Right atrium auricular region (tissue), 2 donors: ENCODE data around the gene ANKRD39. TPM values are rescaled to one million over a fixed set of nuclear protein-coding genes. Genes with fewer than 3 reads are reported as not detected.

Experiments
- DNase-seq: peaks from one replicate; pipeline ENCODE4 v3.0.0-alpha.2; 2019; ENCODE audit warnings: low spot score
- H3K27ac ChIP-seq, 2 donors: fragments of 200-600 bp; sonication (generic); 1 replicate in 1 of 2; 2 replicates in 1 of 2; pipeline ENCODE4 v1.5.1; 2016 to 2019
- H3K27me3 ChIP-seq, 2 donors: fragments of 200-600 bp; sonication (generic); one replicate each; pipeline versions ENCODE4 v1.5.1 to v1.6.0; 2017 to 2019
- H3K36me3 ChIP-seq: fragments of 200-600 bp; sonication (generic); one replicate; pipeline ENCODE4 v1.5.1; 2016
- H3K4me1 ChIP-seq, 2 donors: fragments of 200-600 bp; sonication (generic); one replicate each; pipeline versions ENCODE4 v1.5.1 to v1.6.0; 2017 to 2019
- H3K4me3 ChIP-seq, 2 donors: fragments of 200-600 bp; sonication (generic); 1 replicate in 1 of 2; 2 replicates in 1 of 2; pipeline ENCODE4 v1.5.1; 2017 to 2019; ENCODE audit warnings: mild to moderate bottlenecking in 1 of 2, moderate library complexity in 1 of 2
- H3K9me3 ChIP-seq, 2 donors: fragments of 200-600 bp; sonication (generic); one replicate each; pipeline ENCODE4 v1.5.1; 2019
- CTCF ChIP-seq, 2 donors: fragments of 200-600 bp; sonication (generic); IDR thresholded peaks; one replicate each; pipeline ENCODE4 v1.5.1; 2019; ENCODE audit warnings: antibody characterized with exemption in 2 of 2
- total RNA-seq, 2 donors: library from RNA; depleted of rRNA; stranded (reverse); fragments of >200 nt; gene quantifications; one replicate each; pipeline ENCODE4 v1.1.0, GENCODE V29; 2016

Gene ANKRD39
- total RNA-seq, 2 donors from 2014 or later = 8.7 to 12.2 TPM

GRCh38 chr2:96867756-96868554, 10.1 kb upstream of the ANKRD39 start:
- no peaks in the 10 kb centered on the region for H3K27me3 ChIP-seq

GRCh38 chr2:96866986-96867755, 9.4 kb upstream of the ANKRD39 start:
- DNase-seq = no peak
- no peaks in the 10 kb centered on the region for H3K9me3 ChIP-seq
- peaks cover 45% of the 10 kb centered on the region for H3K36me3 ChIP-seq
- H3K4me1 ChIP-seq = peaks cover 0 to 59% of the 10 kb centered on the region in 2 donors
- H3K27me3 ChIP-seq = no peaks in the 10 kb centered on the region
- no peak for TF ChIP-seq CTCF (IDR thresholded peaks at IDR 0.05)
- H3K4me3 ChIP-seq = peak overlapping the region; percentile 91 to 98
- H3K27ac ChIP-seq = peak overlapping the region; percentile 98

More at GRCh38 chr2:96867756-96868554, 10.1 kb upstream of the ANKRD39 start:
- Histone ChIP-seq H3K4me3 (peak overlapping the region; percentile 91 to 98), H3K27ac (peak overlapping the region; percentile 98), H3K36me3 (peaks cover 40% of the 10 kb centered on the region), H3K9me3 (no peaks in the 10 kb centered on the region), H3K4me1 (peaks cover 0 to 64% of the 10 kb centered on the region in 2 donors)
- TF ChIP-seq CTCF (IDR thresholded peaks at IDR 0.05) = no peak
- DNase-seq = no peak

GRCh38 chr2:96866586-96866985, 8.8 kb upstream of the ANKRD39 start:
- no peaks in the 10 kb centered on the region for H3K27me3 ChIP-seq
- peak overlapping the region in 1 of 2 donors; percentile 98 for H3K27ac ChIP-seq
- H3K9me3 ChIP-seq = no peaks in the 10 kb centered on the region
- no peak for TF ChIP-seq CTCF (IDR thresholded peaks at IDR 0.05)
- H3K4me3 ChIP-seq = no peak overlapping the region
- DNase-seq = no peak
- peaks cover 50% of the 10 kb centered on the region for H3K36me3 ChIP-seq
- peaks cover 0 to 58% of the 10 kb centered on the region in 2 donors for H3K4me1 ChIP-seq

- Histone ChIP-seq H3K27ac (peak overlapping the region in 1 of 2 donors; percentile 98), H3K4me1 (peaks cover 0 to 55% of the 10 kb centered on the region in 2 donors), H3K9me3 (no peaks in the 10 kb centered on the region), H3K36me3 (peaks cover 55% of the 10 kb centered on the region), H3K4me3 (no peak overlapping the region), H3K27me3 (no peaks in the 10 kb centered on the region)
- TF ChIP-seq CTCF (IDR thresholded peaks at IDR 0.05) = no peak
- no peak for DNase-seq
Measured at GRCh38 chr2:96866149-96866548, 8.3 kb upstream of the ANKRD39 start.

- no peak overlapping the region for H3K4me3 ChIP-seq
- no peaks in the 10 kb centered on the region for H3K27me3 ChIP-seq
- peaks cover 0 to 55% of the 10 kb centered on the region in 2 donors for H3K4me1 ChIP-seq
- DNase-seq = no peak
- no peaks in the 10 kb centered on the region for H3K9me3 ChIP-seq
- H3K27ac ChIP-seq = no peak overlapping the region
- H3K36me3 ChIP-seq = peaks cover 60% of the 10 kb centered on the region
- no peak for TF ChIP-seq CTCF (IDR thresholded peaks at IDR 0.05)
Measured at GRCh38 chr2:96865654-96866053, 7.8 kb upstream of the ANKRD39 start.
